ENCODE results near the gene BAZ1B.

BAZ1B gene

GRCh38 chr7:73522105-73522872, at the start of gene BAZ1B:
BAZ1B (minus strand) TSS chr7:73522293; CDS start chr7:73521933, 360 bp downstream.
- H3K27me3 ChIP-seq (ENCODE audit: insufficient read depth, low read length, poor library complexity) = no peaks in the 10 kb centered on the region
- H3K27ac ChIP-seq (ENCODE audit: low read length) = peak within 1 kb of the TSS; percentile 96
- peak; percentile 86 for ATAC-seq (ENCODE audit: insufficient read depth, low read depth)
- H2AFZ ChIP-seq (ENCODE audit: low read depth, low read length) = peak within 1 kb of the TSS; percentile 85
- H3K4me3 ChIP-seq (ENCODE audit: low read depth in 1 of 2, low read length in 2 of 2) = peak within 1 kb of the TSS; percentile 62 to 75
- no peak for TF ChIP-seq CTCF (IDR thresholded peaks at IDR 0.05; ENCODE audit: borderline replicate concordance, extremely low read depth, low read length, poor library complexity, severe bottlenecking)
- no peak for TF ChIP-seq EZH2 (IDR thresholded peaks at IDR 0.05; ENCODE audit: borderline replicate concordance, low read depth, low read length, severe bottlenecking)
- H3K79me2 ChIP-seq (ENCODE audit: insufficient read depth, low read length) = peaks cover 66% of the 10 kb centered on the region
- DNase-seq = peak; percentile 98
- peaks cover 37% of the 10 kb centered on the region for H4K20me1 ChIP-seq (ENCODE audit: insufficient read depth, low read length)
- H3K36me3 ChIP-seq (ENCODE audit: insufficient read depth, low read length) = peaks cover 32% of the 10 kb centered on the region
- H3K4me2 ChIP-seq (ENCODE audit: insufficient read depth, low read length) = peak within 1 kb of the TSS; percentile 93
- H3K4me1 ChIP-seq (ENCODE audit: insufficient read depth, low read length) = peaks cover 79% of the 10 kb centered on the region
- H3K9me3 ChIP-seq (ENCODE audit: insufficient read depth, low read length, severe bottlenecking) = no peaks in the 10 kb centered on the region
- peak within 1 kb of the TSS; percentile 94 for H3K9ac ChIP-seq (ENCODE audit: low read depth, low read length)

GRCh38 chr7:73570977-73571376, 48.9 kb upstream of the BAZ1B start:
- H3K27ac ChIP-seq (ENCODE audit: low read length) = no peak overlapping the region
- H3K36me3 ChIP-seq (ENCODE audit: insufficient read depth, low read length) = peaks cover 56% of the 10 kb centered on the region
- no peaks in the 10 kb centered on the region for H3K27me3 ChIP-seq (ENCODE audit: insufficient read depth, low read length, poor library complexity)
- H4K20me1 ChIP-seq (ENCODE audit: insufficient read depth, low read length) = peaks cover 13% of the 10 kb centered on the region; the same call in 1 of the 2 replicates
- no peaks in the 10 kb centered on the region for H3K9me3 ChIP-seq (ENCODE audit: insufficient read depth, low read length, severe bottlenecking)
- no peak overlapping the region for H3K4me2 ChIP-seq (ENCODE audit: insufficient read depth, low read length)
- DNase-seq (no peak), ATAC-seq (ENCODE audit: insufficient read depth, low read depth) (no peak)
- H3K79me2 ChIP-seq (ENCODE audit: insufficient read depth, low read length) = peaks cover 17% of the 10 kb centered on the region
- no peak overlapping the region for H2AFZ ChIP-seq (ENCODE audit: low read depth, low read length)
- TF ChIP-seq CTCF (IDR thresholded peaks at IDR 0.05; ENCODE audit: borderline replicate concordance, extremely low read depth, low read length, poor library complexity, severe bottlenecking) = no peak
- no peak for TF ChIP-seq EZH2 (IDR thresholded peaks at IDR 0.05; ENCODE audit: borderline replicate concordance, low read depth, low read length, severe bottlenecking)
- H3K4me3 ChIP-seq (ENCODE audit: low read depth in 1 of 2, low read length in 2 of 2) = no peak overlapping the region
- no peak overlapping the region for H3K9ac ChIP-seq (ENCODE audit: low read depth, low read length)
- H3K4me1 ChIP-seq (ENCODE audit: insufficient read depth, low read length) = peaks cover 39% of the 10 kb centered on the region

GRCh38 chr7:73570521-73570920, 48.4 kb upstream of the BAZ1B start:
- H3K27ac ChIP-seq (ENCODE audit: low read length) = no peak overlapping the region

More at GRCh38 chr7:73570521-73570920, 48.4 kb upstream of the BAZ1B start:
- Histone ChIP-seq H3K4me1 (ENCODE audit: insufficient read depth, low read length) (peaks cover 39% of the 10 kb centered on the region), H3K9me3 (ENCODE audit: insufficient read depth, low read length, severe bottlenecking) (no peaks in the 10 kb centered on the region), H3K27me3 (ENCODE audit: insufficient read depth, low read length, poor library complexity) (no peaks in the 10 kb centered on the region), H3K4me2 (ENCODE audit: insufficient read depth, low read length) (no peak overlapping the region), H3K4me3 (ENCODE audit: low read depth in 1 of 2, low read length in 2 of 2) (no peak overlapping the region), H3K36me3 (ENCODE audit: insufficient read depth, low read length) (peaks cover 56% of the 10 kb centered on the region), H2AFZ (ENCODE audit: low read depth, low read length) (no peak overlapping the region), H4K20me1 (ENCODE audit: insufficient read depth, low read length) (peaks cover 13% of the 10 kb centered on the region; the same call in 1 of the 2 replicates), H3K9ac (ENCODE audit: low read depth, low read length) (no peak overlapping the region), H3K79me2 (ENCODE audit: insufficient read depth, low read length) (peaks cover 12% of the 10 kb centered on the region)
- ATAC-seq (ENCODE audit: insufficient read depth, low read depth) (no peak), DNase-seq (no peak)
- TF ChIP-seq EZH2 (IDR thresholded peaks at IDR 0.05; ENCODE audit: borderline replicate concordance, low read depth, low read length, severe bottlenecking) (no peak), CTCF (IDR thresholded peaks at IDR 0.05; ENCODE audit: borderline replicate concordance, extremely low read depth, low read length, poor library complexity, severe bottlenecking) (no peak)
